GM06990 (cell line): ENCODE data around the gene PASK.

Experiments
- DNase-seq: peaks from one replicate; pipeline ENCODE4 v3.0.0-alpha.2; 2011; ENCODE audit not compliant: insufficient read length; ENCODE audit errors: extremely low read depth
- H3K27me3 ChIP-seq: replicated peaks from 2 replicates; pipeline ENCODE4 v1.6.0; 2011; ENCODE audit warnings: low read length; ENCODE audit not compliant: control insufficient read depth, insufficient read depth
- H3K36me3 ChIP-seq: 2 replicates; pipeline ENCODE4 v1.5.1; 2011; ENCODE audit warnings: low read length; ENCODE audit not compliant: control insufficient read depth, insufficient read depth
- H3K4me3 ChIP-seq: replicated peaks from 2 replicates; pipeline ENCODE4 v1.5.1; 2011; ENCODE audit warnings: low read depth, mild to moderate bottlenecking, control low read depth, low read length
- CTCF ChIP-seq: IDR thresholded peaks from 2 replicates; pipeline ENCODE4 v1.5.1; 2011; ENCODE audit warnings: low read length, control low read depth, mild to moderate bottlenecking, inconsistent platforms; ENCODE audit not compliant: insufficient read depth, poor library complexity, severe bottlenecking

PASK gene

GRCh38 chr2:241139531-241140444 lies 9.5 kb downstream of the PASK start:
- TF ChIP-seq CTCF = no peak
- H3K27me3 ChIP-seq = no peaks in the 10 kb centered on the region
- H3K4me3 ChIP-seq = no peak overlapping the region
- H3K36me3 ChIP-seq = peaks cover 31% of the 10 kb centered on the region
- DNase-seq = no peak

GRCh38 chr2:241138471-241138870 lies 10.8 kb downstream of the PASK start:
- Histone ChIP-seq H3K27me3 (no peaks in the 10 kb centered on the region), H3K4me3 (no peak overlapping the region), H3K36me3 (peaks cover 31% of the 10 kb centered on the region)
- DNase-seq = no peak
- TF ChIP-seq CTCF = no peak

GRCh38 chr2:241137276-241138190 lies 11.7 kb downstream of the PASK start:
- DNase-seq = no peak
- H3K4me3 ChIP-seq = no peak overlapping the region
- TF ChIP-seq CTCF = no peak
- H3K36me3 ChIP-seq = peaks cover 32% of the 10 kb centered on the region
- no peaks in the 10 kb centered on the region for H3K27me3 ChIP-seq

- Histone ChIP-seq H3K27me3 (no peaks in the 10 kb centered on the region), H3K36me3 (peaks cover 32% of the 10 kb centered on the region), H3K4me3 (no peak overlapping the region)
- no peak for TF ChIP-seq CTCF
- no peak for DNase-seq
Observed at GRCh38 chr2:241136661-241137260, 12.5 kb downstream of the PASK start.

GRCh38 chr2:241136191-241136590 lies 13.1 kb downstream of the PASK start:
- H3K4me3 ChIP-seq = no peak overlapping the region
- no peak for TF ChIP-seq CTCF
- no peaks in the 10 kb centered on the region for H3K27me3 ChIP-seq
- no peak for DNase-seq
- peaks cover 33% of the 10 kb centered on the region for H3K36me3 ChIP-seq
